Kidney glomerular epithelial cell (primary cell): Measurements from ENCODE around the gene VPS72.
"Not testable (repeated sequence)": the region's sequence is repeated elsewhere in the genome, so short reads cannot be mapped to it uniquely, and the experiment has no call there.

ENCODE experiments used
- DNase-seq: peaks from one replicate; lab custom pipeline; 2025; lab: John Stamatoyannopoulos, UW

The VPS72 gene, protein sequence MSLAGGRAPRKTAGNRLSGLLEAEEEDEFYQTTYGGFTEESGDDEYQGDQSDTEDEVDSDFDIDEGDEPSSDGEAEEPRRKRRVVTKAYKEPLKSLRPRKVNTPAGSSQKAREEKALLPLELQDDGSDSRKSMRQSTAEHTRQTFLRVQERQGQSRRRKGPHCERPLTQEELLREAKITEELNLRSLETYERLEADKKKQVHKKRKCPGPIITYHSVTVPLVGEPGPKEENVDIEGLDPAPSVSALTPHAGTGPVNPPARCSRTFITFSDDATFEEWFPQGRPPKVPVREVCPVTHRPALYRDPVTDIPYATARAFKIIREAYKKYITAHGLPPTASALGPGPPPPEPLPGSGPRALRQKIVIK

DNA sequence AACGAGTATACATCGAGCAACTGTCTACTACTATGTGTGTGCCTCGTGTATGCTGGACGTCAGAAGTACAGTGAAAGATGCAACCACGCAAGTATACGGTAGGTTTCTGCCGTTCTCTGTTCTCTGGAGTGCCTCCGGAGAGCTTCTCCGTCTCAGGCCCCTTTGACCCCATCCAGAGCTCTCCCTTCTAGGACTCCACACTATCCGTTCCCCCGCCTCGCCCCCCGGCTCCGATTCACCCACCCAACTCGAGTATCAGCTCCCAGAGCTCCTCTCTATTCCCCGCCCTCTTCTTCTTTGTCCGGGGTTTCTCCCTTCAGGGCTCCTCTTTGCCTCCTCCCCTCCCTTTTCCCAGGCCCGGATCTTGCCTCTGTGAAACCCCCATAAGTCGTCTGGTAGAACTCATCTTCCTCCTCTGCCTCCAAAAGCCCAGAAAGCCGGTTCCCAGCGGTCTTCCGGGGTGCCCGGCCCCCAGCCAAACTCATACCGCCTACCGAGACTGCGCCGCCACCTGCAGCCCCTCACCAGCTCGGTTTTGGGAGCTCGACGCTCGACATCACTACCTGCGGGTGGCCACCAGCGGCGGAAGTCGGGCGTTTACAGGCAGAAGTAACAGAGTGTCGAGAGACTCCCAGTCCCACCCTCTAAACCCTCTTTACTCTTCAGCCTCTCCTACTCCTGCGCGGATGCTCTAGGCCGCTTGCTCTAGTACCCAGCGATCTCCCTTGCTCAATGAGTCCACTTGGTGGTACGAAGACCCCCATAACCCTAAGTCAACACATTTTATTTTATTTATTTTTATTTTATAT lies at the start of gene VPS72:
TSS of gene VPS72 (minus strand) at position 561 of the 809 bp plus-strand sequence. CDS start at position 485, 76 bp downstream.
- peak; percentile 90 for DNase-seq

DNA sequence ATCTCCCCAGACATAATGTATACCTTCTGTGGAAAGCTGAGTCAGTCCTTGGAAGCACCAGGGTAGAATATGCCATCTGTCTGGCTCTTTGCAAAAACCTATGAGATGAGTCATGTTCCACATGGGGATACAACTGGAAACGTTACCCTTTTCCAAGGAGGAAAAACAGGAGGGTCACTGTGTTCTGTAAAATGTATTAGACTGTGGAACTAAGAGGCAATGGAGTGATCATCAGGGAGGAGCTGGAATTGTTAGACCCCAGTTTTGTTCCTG lies 48.4 kb upstream of the VPS72 start:
- peak; percentile 24 for DNase-seq

DNA sequence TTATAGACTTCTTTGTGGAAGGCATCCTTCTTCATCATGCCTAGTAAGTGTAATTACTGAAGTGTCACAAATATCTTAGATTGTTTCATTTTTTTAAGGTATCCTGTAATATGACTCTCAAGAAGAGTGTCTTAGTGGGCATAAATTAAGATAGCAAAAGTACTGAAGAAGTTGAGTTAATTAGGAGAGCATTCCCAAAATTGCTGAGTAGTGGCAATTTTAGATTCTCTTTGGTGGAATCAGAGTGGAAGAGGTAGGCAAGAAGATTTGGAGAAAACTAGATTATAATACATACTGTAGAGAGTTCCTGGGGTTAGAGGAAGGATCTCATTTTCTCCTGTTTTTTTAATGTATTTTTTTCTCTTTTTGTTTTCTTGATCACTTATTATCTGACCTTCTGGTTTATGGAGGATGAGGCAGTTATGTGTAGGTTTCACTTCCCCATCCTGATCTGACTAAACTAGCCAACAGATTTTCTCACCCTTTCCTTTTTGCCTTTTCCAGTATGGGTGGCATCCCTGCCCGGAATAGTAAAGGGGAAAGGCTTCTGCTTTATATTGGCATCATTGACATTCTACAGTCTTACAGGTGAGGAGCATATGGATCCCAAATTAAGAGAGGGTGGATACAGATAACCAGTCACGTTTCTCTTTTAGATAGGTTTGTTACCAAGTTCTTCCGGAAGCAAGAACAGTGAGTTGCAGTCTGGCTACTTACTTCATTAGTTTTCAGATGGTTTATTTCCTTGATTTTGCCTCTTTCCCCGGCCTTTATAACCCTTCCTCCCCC lies 47.9 kb upstream of the VPS72 start:
- no peak for DNase-seq

DNA sequence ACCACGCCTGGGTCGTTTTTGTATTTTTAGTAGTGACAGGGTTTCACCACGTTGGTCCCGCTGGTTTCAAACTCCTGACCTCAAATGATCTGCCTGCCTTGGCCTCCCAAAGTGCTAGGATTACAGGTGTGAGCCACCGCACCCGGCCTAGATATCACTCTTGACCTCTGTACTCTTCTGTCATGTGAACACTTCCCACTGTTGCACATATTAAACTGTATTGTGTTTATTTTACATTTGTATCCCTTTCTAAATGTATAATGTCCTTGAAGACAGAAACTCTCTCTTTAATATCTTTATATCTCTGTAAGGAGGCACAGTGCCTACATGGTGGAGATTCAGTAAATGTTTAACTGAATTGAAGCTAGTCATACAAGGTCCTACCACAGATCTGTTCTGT lies 45.2 kb upstream of the VPS72 start:
- no peak for DNase-seq

DNA sequence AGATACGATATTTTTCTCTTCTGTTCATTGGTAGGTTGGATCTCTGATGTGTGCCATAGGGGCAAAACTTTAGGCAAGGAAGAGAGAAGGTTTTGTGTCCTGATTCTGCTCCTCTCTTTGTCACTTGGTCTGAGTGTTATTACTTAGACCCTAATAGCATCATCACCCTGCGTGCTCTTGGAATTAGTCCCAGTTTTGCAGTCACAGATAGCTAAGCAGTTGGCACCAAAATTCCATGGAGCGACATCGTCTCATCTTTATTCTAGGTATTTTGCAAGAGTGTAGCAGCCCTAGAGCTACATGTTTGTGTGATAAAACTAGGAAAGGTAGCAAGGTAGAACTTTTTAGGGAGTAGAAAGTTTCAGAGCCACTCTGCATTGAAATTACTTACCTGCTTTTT lies 32.1 kb upstream of the VPS72 start:
- no peak for DNase-seq

DNA sequence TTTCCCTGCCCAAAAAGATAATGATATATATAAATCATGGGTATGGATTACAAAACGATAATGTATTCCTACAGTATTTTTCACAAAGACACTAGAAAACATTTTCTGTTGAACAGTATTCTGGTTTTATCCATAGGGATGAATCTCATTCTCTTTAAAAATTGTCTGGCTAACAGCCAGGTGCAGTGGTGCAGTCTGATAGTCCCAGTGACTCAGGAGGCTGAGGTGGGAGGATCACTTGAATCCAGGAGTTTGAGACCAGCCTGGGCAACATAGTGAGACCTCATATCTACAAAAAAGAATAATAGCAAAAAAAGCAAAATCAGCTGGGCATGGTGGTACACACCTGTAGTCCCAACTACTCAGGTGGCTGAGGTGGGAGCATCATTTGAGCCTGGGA lies 31.6 kb upstream of the VPS72 start:
- DNase-seq, result no peak

DNA sequence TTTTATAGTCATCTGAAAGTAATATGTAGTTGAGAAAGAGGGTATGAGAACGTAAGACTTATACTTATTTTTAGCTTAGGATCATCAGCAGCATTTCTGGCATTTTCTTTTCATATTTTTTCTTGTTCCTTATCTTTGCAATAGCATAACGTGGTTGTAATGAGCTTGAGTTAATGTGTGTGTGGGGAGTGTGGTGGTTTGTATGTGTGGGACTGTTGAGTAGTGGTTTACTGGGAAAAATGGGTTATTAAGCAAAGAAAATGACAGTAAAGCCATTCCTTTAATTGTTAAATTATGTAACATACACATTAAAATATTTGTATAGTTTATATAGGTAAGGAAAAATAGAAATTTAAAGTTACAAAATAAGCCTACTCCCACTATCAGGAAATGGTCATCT lies 23.6 kb upstream of the VPS72 start:
- DNase-seq, result no peak

DNA sequence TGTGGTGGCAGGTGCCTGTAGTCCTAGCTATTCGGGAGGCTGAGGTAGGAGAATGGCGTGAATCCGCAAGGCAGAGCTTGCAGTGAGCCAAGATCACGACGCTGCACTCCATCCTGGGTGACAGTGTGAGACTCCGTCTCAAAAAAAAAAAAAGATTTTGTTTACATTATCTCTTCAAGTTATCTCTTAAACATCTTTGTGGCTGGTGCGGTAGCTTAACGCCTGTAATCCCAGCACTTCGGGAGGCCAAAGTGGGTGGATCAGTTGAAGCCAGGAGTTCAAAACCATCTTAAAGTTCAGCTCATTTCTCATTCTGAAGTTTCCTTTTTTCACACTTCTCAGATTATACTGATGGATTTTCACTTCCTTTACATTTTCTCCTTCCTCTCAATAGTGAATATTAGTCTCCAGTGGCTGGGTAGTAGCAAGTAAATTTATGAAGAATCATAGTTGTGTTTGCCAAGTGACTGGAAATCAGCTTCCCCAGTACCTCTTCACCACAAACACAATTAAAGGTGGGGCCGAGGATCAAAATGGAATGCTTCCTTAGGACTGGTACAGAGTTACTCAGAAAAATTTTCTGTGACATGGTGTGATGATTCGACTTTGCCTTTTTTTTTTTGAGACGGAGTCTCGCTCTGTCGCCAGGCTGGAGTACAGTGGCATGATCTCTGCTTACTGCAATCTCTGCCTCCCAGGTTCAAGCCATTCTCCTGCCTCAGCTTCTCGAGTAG lies 22.1 kb upstream of the VPS72 start:
- no peak for DNase-seq

DNA sequence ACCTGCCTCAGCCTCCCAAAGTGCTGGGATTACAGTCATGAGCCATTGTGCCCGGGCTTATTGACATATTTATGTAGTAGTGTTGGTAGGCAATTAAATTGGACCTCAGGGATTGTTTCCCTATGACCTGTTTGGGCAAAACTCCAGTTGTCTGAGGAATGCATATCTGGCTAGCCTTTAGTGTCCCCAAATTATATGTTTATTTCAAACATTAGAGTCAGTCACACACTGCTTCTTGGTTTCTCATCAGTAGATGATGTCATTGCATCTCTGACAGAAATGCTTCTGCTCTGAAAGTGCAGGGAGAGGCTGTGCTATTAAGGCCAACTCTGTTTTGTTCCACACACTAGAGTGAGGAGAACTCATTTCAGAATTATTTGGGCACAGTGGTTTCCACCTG lies 20.8 kb upstream of the VPS72 start:
- DNase-seq, result no peak

DNA sequence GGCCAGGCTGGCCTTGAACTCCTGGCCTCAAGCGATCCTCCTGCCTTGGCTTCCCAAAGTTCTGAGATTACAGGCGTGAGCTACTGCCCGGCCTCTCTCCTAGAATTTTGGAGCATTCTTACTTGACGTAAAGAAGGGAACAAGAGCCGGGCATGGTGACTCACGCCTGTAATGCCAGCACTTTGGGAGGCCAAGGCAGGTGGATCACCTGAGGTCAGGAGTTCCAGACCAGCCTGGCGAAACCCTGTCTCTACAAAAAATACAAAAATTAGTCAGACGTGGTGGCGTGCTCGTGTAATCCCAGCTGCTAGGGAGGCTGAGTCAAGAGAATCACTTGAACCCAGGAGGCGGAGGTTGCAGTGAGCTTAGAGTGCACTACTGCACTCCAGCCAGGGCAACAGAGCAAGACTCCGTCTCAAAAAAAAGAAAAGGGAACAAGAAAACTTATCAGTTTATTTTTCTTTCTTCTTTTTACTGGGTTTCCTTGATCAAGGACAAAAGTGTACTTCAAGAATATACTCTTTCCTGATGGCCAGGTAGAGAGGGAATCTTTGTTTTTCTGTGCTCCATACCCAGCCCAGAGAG lies 15.5 kb upstream of the VPS72 start:
- DNase-seq, result not testable (repeated sequence)

DNA sequence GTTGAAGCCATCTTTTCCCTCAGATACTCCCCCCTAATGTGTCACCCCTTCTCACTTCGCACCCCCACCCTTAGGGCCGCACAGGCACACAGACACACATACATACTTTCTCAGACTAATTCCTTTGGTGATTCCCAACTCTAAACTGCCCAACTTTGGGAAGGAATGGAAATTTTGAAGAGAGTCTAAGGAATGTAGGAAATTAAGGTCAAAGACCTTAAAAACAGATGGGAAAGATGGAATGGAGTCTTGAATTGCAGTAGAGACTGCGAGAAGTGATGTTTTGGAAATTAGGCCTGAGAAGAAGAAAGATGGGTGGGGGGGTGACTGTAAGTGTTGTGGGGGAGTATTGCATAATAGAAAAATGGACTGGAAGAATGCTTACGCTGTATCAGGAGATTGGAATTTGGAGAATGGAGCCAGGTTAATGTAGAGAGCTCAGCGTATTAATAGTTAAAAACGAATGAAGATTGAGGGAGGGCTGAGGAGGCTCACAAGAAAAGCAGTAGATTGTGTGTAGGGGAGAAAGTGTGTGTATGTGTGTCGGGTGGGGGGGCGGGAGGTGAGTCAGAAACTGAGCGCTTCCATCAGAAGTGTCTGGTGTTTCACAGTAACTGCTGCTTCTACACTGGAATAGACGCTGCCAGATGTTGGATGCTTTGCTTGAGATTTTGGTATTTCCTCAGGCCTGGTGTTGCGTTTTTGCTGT lies 10.0 kb upstream of the VPS72 start:
- peak; percentile 97 for DNase-seq

DNA sequence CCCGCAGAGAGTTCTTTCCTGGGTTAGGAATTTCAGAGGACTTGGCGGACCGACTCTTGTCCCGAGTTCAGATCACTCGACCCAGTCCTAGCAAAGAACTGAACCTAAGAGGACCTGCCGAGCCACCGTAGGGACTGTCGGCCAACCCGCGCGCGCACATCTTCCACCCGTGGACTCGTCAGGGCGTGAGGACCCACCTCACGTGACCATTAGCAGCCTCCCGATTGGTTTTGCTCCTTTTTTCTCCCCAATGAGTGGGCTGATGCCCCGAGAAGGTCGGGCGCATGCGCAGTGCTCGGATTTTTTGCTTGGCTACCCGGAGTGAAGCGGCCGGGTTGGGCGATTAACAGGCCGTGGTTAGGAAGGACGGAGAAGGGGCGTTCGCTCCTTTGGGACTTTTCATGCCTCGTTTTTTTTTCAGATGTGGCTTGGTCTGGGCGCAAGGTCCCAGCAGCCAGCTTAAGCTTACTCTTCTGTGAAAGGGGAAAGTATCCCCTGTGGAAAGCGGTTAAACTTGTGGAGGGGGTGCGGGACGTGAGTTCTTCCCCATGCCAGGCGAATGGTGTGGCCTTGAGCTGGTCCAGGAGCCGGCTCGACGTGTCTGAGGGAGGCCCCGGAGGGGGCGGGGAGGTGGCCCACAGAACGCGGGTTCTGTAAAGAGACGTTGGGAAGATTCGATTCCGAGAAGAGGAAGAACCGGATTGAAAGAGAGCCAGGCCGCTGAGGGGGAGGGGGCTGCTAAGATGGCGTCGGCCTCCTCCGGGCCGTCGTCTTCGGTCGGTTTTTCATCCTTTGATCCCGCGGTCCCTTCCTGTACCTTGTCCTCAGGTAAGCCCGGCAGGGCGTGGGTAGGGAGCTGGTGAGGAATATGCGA lies 8.5 kb upstream of the VPS72 start, which contains the start of gene PIP5K1A:
TSS of gene PIP5K1A (plus strand) at position 299 of the 874 bp plus-strand sequence. CDS start at position 744, 445 bp downstream.
- peak; percentile 99 for DNase-seq

DNA sequence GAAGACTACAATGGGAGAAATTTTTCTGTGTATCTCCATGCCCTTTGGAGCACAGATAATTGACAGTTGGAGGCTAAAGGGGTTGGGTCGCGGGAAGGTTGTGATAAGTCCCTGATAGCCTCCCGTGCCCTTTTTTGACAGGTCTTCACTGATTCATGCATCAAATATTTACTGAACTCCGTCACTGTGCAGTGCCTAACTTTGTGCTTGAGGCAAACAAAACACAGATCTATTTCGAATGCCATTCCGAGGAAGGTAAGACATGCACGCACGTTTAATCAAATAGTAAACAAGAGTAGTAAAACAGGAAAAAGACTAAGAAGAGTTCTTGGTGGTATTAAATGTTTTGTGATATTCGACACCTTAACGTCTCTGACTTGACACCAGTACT lies 7.9 kb upstream of the VPS72 start:
- DNase-seq, result no peak

DNA sequence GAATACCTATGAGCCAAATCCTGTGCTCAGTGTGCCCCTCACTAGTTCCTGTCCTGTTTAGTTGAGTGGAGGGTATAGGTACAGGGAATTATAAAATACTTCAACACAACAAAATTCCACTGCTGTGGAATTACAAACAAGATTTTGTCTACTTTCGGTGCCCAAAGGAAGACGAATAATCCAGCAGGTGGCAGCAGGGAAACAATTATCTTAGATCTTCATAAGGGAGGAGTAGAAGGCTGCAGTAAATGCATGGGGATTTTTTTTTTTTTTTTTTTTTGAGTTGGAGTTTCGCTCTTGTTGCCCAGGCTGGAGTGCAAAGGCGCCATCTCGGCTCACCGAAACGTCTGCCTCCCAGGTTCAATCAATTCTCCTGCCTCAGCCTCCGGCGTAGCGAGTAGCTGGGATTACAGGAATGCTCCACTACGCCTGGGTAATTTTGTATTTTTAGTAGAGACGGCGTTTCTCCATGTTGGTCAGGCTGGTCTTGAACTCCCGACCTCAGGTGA lies 6.3 kb upstream of the VPS72 start:
- DNase-seq, result peak; percentile 86

DNA sequence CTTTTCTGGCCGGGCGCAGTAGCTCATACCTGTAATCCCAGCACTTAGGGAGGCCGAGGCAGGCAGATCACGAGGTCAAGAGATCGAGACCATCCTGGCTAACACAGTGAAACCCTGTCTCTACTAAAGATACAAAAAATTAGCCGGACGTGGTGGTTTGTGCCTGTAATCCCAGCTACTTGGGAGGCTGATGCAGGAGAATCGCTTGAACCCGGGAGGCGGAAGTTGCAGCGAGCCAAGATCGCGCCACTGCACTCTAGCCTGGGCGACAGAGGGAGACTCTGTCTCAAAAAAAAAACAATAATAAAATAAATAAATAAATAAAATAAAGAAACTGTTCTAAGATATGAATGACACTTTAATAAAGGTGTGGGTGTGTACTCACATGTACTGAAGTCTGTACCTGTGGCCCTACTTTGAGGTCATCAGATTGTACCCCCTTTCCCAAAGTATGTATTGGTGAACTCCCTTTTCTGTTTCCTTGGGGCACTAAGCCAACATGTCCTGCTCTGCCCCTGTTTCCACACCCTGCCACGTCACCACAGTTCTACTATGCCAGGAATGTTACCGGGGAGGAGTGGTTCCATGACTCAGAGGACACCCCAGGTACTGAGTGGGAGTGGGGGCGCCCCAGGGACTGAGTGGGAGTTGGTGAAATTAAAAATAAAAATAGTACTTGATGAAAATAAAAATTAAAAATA lies 5.0 kb upstream of the VPS72 start:
- peak; percentile 82 for DNase-seq

DNA sequence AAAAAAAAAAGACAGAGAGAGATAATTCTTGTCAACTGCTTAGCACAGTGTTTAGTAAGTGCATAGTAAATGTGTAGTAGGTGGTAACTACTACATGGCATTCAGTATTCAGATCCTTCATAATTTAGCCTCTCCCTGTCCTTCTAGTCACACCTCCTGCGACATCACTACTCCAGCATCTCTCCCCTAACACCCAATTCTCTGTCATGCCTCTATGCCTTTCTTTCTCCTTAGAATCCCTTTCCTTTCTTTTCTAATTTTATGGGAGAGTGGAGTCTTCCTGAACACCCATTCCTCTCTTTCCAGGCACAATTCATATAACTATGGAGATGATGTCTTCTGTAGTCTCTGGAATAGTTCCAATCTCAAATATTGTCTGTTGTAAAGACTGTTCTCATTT lies 3.9 kb upstream of the VPS72 start:
- no peak for DNase-seq

DNA sequence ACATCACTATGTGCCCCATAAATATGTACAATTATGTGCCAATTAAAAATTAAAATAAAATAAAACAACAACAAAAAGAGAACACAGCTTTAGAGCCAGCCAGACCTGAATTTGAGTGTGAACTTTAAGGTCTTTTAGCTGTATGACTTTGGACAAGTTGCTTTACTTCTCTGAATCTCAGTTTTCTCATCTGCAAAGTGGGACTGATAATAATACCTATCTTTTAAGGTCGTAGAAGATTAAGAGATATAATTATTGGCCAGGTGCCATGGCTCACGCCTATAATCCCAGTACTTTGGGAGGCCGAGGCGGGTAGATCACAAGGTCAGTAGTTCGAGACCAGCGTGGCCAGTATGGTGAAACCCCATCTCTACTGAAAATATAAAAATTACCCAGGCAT lies 3.3 kb upstream of the VPS72 start:
- no peak for DNase-seq

DNA sequence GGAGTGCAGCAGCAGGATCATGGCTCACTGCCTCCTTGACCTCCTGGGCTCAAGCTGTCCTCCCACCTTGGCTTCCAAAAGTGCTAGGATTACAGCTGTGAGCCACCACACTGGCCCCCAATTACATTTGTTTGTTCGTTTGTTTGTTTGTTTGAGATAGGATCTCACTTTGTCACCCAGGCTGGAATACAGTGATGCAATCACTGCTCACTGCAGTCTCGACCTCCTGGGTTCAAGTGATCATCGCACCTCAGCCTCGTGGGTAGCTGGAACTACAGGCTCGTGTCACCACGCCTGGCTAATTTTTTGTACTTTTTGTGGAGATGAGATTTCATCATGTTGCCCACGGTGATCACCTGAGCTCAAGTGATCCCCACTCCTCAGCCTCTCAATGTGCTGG lies 2.0 kb upstream of the VPS72 start:
- DNase-seq, result no peak

DNA sequence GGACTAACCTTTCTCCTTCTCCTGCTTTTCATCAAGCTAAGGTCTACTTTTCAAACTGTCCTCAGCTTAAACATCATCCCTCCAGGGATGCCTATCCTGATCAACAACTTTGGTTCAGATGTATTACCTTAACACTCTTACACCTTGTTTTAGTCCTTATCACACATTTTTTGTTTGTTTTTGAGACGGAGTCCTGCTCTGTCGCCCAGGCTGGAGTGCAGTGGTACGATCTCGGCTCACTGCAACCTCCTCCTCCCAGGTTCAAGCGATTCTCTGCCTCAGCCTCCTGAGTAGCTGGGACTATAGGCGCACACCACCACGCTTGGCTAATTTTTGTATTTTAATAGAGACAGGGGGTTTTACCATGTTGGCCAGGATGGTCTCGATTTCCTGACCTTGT lies 1.3 kb downstream of the VPS72 start:
- not testable (repeated sequence) for DNase-seq
